ENCODE data around the gene PCDHGA11. TPM values are rescaled to one million over a fixed set of nuclear protein-coding genes. Genes with fewer than 3 reads are reported as not detected.

The PCDHGA11 gene
- total RNA-seq, 4 donors from 2014 or later, result 3.0 to 5.8 (median 4.5) TPM

DNA sequence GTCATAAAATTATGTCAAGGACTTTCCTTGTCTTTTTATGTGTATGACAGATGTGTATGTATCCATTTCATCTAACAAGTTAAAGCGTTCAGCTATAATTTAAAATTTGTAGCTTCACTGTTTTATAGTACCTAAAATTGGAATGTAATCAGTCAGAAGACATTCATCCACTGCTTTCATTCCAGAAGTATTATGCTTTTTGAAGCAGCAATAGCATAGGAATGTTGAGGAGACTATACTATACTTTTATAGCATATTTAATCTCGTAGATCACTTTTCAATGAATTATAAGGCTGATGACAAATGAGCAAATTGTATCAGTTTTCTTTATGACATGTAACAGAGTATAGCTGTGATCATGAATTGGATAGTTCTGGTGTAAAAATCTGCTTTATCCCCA, 16.4 kb downstream of the PCDHGA11 start:
- TF ChIP-seq POLR2AphosphoS5 (IDR thresholded peaks at IDR 0.05) (no peak), EP300 (IDR thresholded peaks at IDR 0.05) (no peak), POLR2A (IDR thresholded peaks at IDR 0.05; ENCODE audit: low read depth) (no peak)
- TF ChIP-seq, protein P1, sequence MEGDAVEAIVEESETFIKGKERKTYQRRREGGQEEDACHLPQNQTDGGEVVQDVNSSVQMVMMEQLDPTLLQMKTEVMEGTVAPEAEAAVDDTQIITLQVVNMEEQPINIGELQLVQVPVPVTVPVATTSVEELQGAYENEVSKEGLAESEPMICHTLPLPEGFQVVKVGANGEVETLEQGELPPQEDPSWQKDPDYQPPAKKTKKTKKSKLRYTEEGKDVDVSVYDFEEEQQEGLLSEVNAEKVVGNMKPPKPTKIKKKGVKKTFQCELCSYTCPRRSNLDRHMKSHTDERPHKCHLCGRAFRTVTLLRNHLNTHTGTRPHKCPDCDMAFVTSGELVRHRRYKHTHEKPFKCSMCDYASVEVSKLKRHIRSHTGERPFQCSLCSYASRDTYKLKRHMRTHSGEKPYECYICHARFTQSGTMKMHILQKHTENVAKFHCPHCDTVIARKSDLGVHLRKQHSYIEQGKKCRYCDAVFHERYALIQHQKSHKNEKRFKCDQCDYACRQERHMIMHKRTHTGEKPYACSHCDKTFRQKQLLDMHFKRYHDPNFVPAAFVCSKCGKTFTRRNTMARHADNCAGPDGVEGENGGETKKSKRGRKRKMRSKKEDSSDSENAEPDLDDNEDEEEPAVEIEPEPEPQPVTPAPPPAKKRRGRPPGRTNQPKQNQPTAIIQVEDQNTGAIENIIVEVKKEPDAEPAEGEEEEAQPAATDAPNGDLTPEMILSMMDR (IDR thresholded peaks at IDR 0.05), result no peak
- intact Hi-C loops (cut with DNase I), result no loop called here
- Histone ChIP-seq H3K27ac (replicated peaks in 1 of 4) (no peak overlapping the region), H3K4me3 (no peak overlapping the region), H3K4me1 (peaks cover 0 to 4% (median 0%) of the 10 kb centered on the region in 4 donors), H3K9me3 (peaks cover 0 to 98% (median 92%) of the 10 kb centered on the region in 4 donors), H3K27me3 (no peaks in the 10 kb centered on the region), H3K36me3 (peaks cover 0 to 4% (median 0%) of the 10 kb centered on the region in 4 donors)
- 90% methylated on average over 2 of the region's 2 CpGs for WGBS
- DNase-seq (ENCODE audit: extremely low spot score), result no peak

DNA sequence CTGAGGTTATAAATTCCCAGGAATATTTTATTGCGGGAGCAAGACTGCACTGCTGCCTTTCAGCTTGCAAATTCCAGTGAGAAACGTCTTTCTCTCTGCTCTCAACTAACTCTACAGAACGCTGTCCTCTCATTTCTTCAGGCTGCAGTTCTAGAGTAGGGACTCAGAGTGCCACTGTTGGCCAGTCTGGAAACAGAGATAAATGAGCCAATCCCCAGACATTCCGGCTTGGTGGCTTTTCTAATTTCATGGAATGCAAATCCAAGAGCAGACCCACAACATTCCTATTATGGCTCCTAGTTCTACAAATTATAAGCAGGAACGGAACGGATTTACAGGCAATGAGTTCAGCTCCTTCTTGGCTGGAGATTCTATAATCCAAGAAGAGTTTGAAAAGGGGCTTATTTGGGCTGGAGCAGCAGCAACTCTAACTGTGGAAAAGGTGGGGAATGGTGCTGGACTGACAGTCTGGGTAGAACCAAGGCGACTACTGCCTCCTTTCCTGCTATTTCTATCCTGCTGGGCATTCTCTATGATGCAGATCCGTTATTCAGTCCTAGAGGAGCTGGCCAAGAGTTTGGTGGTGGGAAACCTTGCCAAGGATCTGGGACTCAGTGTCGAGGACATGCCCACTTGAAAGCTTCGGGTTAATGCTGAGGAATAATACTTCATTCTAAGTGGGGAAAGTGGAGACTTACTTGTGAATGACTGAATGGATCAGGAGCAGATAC, 18.7 kb downstream of the PCDHGA11 start:
- Histone ChIP-seq H3K4me3 (no peak overlapping the region), H3K27ac (replicated peaks in 1 of 4) (no peak overlapping the region), H3K4me1 (peaks cover 0 to 4% (median 0%) of the 10 kb centered on the region in 4 donors), H3K27me3 (no peaks in the 10 kb centered on the region), H3K36me3 (peaks cover 0 to 4% (median 0%) of the 10 kb centered on the region in 4 donors), H3K9me3 (peaks cover 0 to 89% (median 77%) of the 10 kb centered on the region in 4 donors)
- intact Hi-C loops (cut with DNase I), result no loop called here
- TF ChIP-seq POLR2AphosphoS5 (IDR thresholded peaks at IDR 0.05) (no peak), POLR2A (IDR thresholded peaks at IDR 0.05; ENCODE audit: low read depth) (no peak), EP300 (IDR thresholded peaks at IDR 0.05) (no peak)
- TF ChIP-seq, protein P1 (IDR thresholded peaks at IDR 0.05), result no peak
- 70% methylated on average over 10 of the region's 10 CpGs for WGBS
- DNase-seq (ENCODE audit: extremely low spot score), result no peak

DNA sequence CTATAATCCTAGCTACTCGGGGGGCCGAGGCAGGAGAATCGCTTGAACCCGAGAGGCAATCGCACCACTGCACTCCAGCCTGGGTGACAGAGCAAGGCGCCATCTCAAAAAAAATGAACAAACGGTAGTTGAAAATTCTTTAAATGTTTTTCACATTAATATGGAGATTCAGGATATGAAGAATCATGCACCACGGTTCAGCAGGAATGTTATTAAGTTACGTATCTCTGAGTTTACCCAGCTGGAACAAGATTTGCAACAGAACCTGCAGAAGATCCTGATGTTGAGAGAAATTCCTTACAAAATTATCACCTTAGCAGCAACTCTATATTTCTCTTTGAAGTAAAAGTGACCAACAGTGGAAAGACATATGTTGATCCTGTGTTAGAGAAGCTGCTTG, 19.5 kb downstream of the PCDHGA11 start:
- Histone ChIP-seq H3K4me1 (peaks cover 0 to 4% (median 0%) of the 10 kb centered on the region in 4 donors), H3K9me3 (peaks cover 0 to 84% (median 77%) of the 10 kb centered on the region in 4 donors), H3K36me3 (peaks cover 0 to 4% (median 0%) of the 10 kb centered on the region in 4 donors), H3K27me3 (no peaks in the 10 kb centered on the region), H3K27ac (replicated peaks in 1 of 4) (no peak overlapping the region), H3K4me3 (no peak overlapping the region)
- WGBS, result 97% methylated on average over 9 of the region's 9 CpGs
- DNase-seq (ENCODE audit: extremely low spot score), result no peak
- TF ChIP-seq, protein P1 (IDR thresholded peaks at IDR 0.05), result no peak
- TF ChIP-seq EP300 (IDR thresholded peaks at IDR 0.05) (no peak), POLR2A (IDR thresholded peaks at IDR 0.05; ENCODE audit: low read depth) (no peak), POLR2AphosphoS5 (IDR thresholded peaks at IDR 0.05) (no peak)
- intact Hi-C loops (cut with DNase I), result no loop called here

DNA sequence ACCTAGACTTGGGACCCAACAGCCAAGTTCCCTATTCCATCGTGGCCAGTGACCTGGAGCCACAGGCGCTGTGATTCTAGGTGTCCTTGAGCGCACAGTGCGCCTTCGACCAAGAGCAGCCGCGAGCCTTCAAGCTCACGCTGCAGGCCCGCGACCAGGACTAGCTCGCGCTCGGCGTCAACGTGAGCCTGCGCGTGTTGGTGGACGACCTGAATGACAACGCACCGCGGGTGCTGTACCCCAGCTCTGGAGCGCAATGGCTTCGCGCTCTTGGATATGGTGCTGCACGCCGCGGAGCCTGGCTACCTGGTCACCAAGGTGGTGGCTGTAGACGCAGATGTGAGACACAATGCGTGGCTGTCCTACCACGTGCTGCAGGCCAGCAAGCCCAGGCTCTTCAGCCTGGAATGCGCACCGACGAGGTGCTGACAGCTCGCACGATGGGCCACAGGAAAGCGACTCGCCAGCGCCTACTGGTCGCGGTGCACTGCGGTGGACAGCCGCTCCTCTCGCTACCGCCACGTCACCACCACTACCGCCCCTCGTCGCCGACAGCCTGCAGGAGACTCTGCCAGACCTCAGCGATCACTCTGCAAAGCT, 20.8 kb downstream of the PCDHGA11 start:
- intact Hi-C loops (cut with DNase I), result no loop called here
- no peak for DNase-seq (ENCODE audit: extremely low spot score)
- Histone ChIP-seq H3K36me3 (peaks cover 0 to 4% (median 0%) of the 10 kb centered on the region in 4 donors), H3K27me3 (no peaks in the 10 kb centered on the region), H3K4me3 (no peak overlapping the region), H3K27ac (replicated peaks in 1 of 4) (no peak overlapping the region), H3K4me1 (peaks cover 0 to 4% (median 0%) of the 10 kb centered on the region in 4 donors), H3K9me3 (peaks cover 0 to 79% (median 65%) of the 10 kb centered on the region in 4 donors)
- TF ChIP-seq EP300 (IDR thresholded peaks at IDR 0.05) (no peak), POLR2A (IDR thresholded peaks at IDR 0.05; ENCODE audit: low read depth) (no peak), POLR2AphosphoS5 (IDR thresholded peaks at IDR 0.05) (no peak)
- TF ChIP-seq, protein P1 (IDR thresholded peaks at IDR 0.05), result no peak
- 59% methylated on average over 27 of the region's 50 CpGs for WGBS
